GM19193 (cell line): ENCODE measurements around the gene EPSTI1.

Experiments used
- POLR2A ChIP-seq: IDR thresholded peaks from 4 replicates; pipeline ENCODE4 v1.6.1; 2011; ENCODE audit not compliant: insufficient read depth, insufficient read length; ENCODE audit errors: extremely low read depth

Gene EPSTI1

GRCh38 chr13:43014162-43014561 is 22.1 kb upstream of the EPSTI1 start:
- no peak for TF ChIP-seq POLR2A

GRCh38 chr13:43009506-43009905 is 17.5 kb upstream of the EPSTI1 start:
- TF ChIP-seq POLR2A, result no peak

GRCh38 chr13:43008596-43008995 is 16.6 kb upstream of the EPSTI1 start:
- no peak for TF ChIP-seq POLR2A

- no peak for TF ChIP-seq POLR2A
Measured at GRCh38 chr13:43006893-43007631, 15.0 kb upstream of the EPSTI1 start.

- no peak for TF ChIP-seq POLR2A
Measured at GRCh38 chr13:43005460-43006236, 13.6 kb upstream of the EPSTI1 start.

- no peak for TF ChIP-seq POLR2A
Measured at GRCh38 chr13:43003729-43004128, 11.7 kb upstream of the EPSTI1 start.

- no peak for TF ChIP-seq POLR2A
Measured at GRCh38 chr13:43003010-43003409, 11.0 kb upstream of the EPSTI1 start.

GRCh38 chr13:43002021-43002420 is 10.0 kb upstream of the EPSTI1 start:
- no peak for TF ChIP-seq POLR2A

GRCh38 chr13:43000676-43001075 is 8.6 kb upstream of the EPSTI1 start:
- no peak for TF ChIP-seq POLR2A

GRCh38 chr13:42999491-42999890 is 7.5 kb upstream of the EPSTI1 start:
- no peak for TF ChIP-seq POLR2A

- no peak for TF ChIP-seq POLR2A
Measured at GRCh38 chr13:42997381-42997780, 5.3 kb upstream of the EPSTI1 start.

- TF ChIP-seq POLR2A, result no peak
Measured at GRCh38 chr13:42996584-42996983, 4.5 kb upstream of the EPSTI1 start.

- TF ChIP-seq POLR2A, result no peak
Measured at GRCh38 chr13:42994878-42995277, 2.8 kb upstream of the EPSTI1 start.

GRCh38 chr13:42992764-42993122 is 702 bp upstream of the EPSTI1 start:
- no peak for TF ChIP-seq POLR2A

GRCh38 chr13:42990291-42991232 is 1.5 kb downstream of the EPSTI1 start:
- no peak for TF ChIP-seq POLR2A

- TF ChIP-seq POLR2A, result no peak
Measured at GRCh38 chr13:42986176-42986574, 5.9 kb downstream of the EPSTI1 start.
